LNCAP (cell line): ENCODE results near the gene PCP2.

Experiments used
- CTCF ChIP-seq: fragments of 450-650 bp; IDR thresholded peaks from 2 replicates; pipeline ENCODE4 v1.5.1; 2017; ENCODE audit warnings: mild to moderate bottlenecking

PCP2 gene

GRCh38 chr19:7657131-7657751 lies 23.7 kb upstream of the PCP2 start:
- TF ChIP-seq CTCF: no peak

- no peak for TF ChIP-seq CTCF
Measured at GRCh38 chr19:7655581-7655980, 22.1 kb upstream of the PCP2 start.

- no peak for TF ChIP-seq CTCF
Measured at GRCh38 chr19:7654401-7654800, 20.9 kb upstream of the PCP2 start.

- TF ChIP-seq CTCF: peak; percentile 99
Measured at GRCh38 chr19:7652061-7652641, 18.6 kb upstream of the PCP2 start.

- no peak for TF ChIP-seq CTCF
Measured at GRCh38 chr19:7650148-7650547, 16.6 kb upstream of the PCP2 start.

- TF ChIP-seq CTCF: no peak
Measured at GRCh38 chr19:7648265-7649014, 14.9 kb upstream of the PCP2 start.

- TF ChIP-seq CTCF: no peak
Measured at GRCh38 chr19:7647156-7647555, 13.6 kb upstream of the PCP2 start.
